NOMO-1 treated with DMSO at 0.1 percent for 48 hours (cell line): ENCODE measurements around the gene EFCAB12.
"Not testable (repeated sequence)": the region's sequence is repeated elsewhere in the genome, so short reads cannot be mapped to it uniquely, and the experiment has no call there.

ENCODE experiments used
- DNase-seq: peaks from one replicate; lab custom pipeline; 2025; ENCODE audit not compliant: unreplicated experiment; lab: John Stamatoyannopoulos, UW

EFCAB12 gene

GRCh38 chr3:129371041-129371826 is 57.2 kb downstream of the EFCAB12 start:
- DNase-seq = no peak

- DNase-seq = no peak
These were observed 58.0 kb downstream of the EFCAB12 start for GRCh38 chr3:129370248-129370964.

- DNase-seq = no peak
These were observed 58.7 kb downstream of the EFCAB12 start for GRCh38 chr3:129369711-129370110.

- DNase-seq = no peak
These were observed 60.6 kb downstream of the EFCAB12 start for GRCh38 chr3:129367821-129368220.

- no peak for DNase-seq
These were observed 62.1 kb downstream of the EFCAB12 start for GRCh38 chr3:129366312-129366831.

GRCh38 chr3:129365296-129366136 is 62.9 kb downstream of the EFCAB12 start:
- DNase-seq = peak; percentile 69

- peak; percentile 30 for DNase-seq
These were observed 63.6 kb downstream of the EFCAB12 start for GRCh38 chr3:129364811-129365210.

GRCh38 chr3:129363356-129363755 is 65.1 kb downstream of the EFCAB12 start:
- DNase-seq = not testable (repeated sequence)

- DNase-seq = no peak
These were observed 67.6 kb downstream of the EFCAB12 start for GRCh38 chr3:129360705-129361460.

GRCh38 chr3:129360171-129360611 is 68.2 kb downstream of the EFCAB12 start:
- DNase-seq = no peak

- DNase-seq = no peak
These were observed 69.6 kb downstream of the EFCAB12 start for GRCh38 chr3:129358772-129359371.

- no peak for DNase-seq
These were observed 70.2 kb downstream of the EFCAB12 start for GRCh38 chr3:129358177-129358771.

- DNase-seq = no peak
These were observed 70.8 kb downstream of the EFCAB12 start for GRCh38 chr3:129357616-129358015.

GRCh38 chr3:129356756-129357425 is 71.5 kb downstream of the EFCAB12 start:
- no peak for DNase-seq

GRCh38 chr3:129353589-129353941 is 74.9 kb downstream of the EFCAB12 start:
- no peak for DNase-seq

GRCh38 chr3:129352650-129353588 is 75.5 kb downstream of the EFCAB12 start:
- no peak for DNase-seq

GRCh38 chr3:129352045-129352444 is 76.4 kb downstream of the EFCAB12 start:
- no peak for DNase-seq
